Measurements from ENCODE around the gene BCL2L11. TPM values are rescaled to one million over a fixed set of nuclear protein-coding genes. Genes with fewer than 3 reads are reported as not detected.

The BCL2L11 gene
- total RNA-seq, 1 donor from 2014 or later = 9.5 TPM

DNA sequence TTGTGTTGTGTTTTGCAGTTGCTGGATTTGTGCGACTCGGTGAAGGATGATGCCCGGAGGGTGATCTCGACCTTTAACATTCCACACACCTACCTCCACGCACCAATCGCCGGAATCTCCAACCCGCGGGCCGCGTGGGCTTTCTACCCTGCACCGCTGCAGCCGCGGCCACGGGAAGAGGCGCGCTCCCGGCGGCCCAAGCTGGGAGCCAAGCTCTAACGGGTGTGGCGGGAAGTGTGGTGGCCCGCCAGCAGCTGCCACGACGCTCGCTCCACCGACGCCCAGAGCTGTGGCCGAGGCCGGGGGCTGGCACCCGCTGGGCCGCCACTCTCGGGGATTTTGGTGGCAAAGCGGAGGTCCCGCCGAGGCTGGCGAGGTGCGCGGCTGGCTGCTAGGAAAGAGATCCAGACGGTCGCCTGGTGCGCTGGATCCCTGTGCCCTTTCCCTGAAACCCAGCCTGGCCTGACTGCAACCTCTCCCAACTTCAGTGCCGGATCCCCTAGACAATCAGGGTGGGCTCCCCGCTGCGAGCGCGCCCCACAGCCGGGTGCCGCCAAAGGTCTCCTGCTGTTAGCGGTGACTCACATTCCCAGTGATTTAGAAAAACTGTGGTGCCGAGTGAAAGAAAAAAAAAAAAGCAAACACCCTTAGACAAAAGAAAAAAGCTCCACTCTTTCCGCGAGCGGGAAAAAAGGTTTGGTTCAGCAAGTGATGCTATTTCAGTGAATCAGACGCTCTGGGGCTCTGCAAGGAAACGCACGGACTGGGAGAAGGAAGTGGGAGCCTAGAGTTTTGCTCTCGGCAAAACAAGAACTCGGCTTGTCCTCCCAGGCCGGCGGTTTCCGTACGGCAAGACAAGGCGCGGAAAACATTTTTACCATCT, 2.9 kb upstream of the BCL2L11 start:
- peak in 1 of 2 donors; percentile 55 for DNase-seq (ENCODE audit: low read depth in 2 of 2)

DNA sequence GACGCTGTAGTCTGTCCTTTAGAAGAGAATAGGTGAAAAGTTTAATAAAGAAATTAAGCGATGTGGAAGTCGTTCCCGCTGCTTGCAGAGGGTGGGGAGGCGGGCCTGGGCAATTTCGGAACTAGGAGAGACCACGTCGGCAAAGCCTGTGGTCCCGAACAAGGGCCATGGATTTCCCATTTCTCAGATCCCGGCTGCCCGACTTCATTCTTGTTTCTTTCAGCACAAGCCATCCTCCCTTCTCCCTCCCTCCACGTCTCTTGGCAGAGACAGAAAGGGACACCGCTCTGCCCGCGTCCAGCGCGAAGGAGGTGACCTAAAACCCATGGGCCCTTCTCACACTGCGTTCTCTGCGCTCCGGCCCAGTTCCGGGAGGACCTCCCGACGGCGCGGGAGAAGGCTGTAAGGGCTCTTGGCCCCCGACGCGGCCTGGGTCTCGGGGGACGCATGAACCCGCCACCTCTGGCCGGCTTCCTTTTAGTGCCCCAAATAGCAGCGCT, 2.2 kb upstream of the BCL2L11 start:
- no peak for DNase-seq (ENCODE audit: low read depth in 2 of 2)

DNA sequence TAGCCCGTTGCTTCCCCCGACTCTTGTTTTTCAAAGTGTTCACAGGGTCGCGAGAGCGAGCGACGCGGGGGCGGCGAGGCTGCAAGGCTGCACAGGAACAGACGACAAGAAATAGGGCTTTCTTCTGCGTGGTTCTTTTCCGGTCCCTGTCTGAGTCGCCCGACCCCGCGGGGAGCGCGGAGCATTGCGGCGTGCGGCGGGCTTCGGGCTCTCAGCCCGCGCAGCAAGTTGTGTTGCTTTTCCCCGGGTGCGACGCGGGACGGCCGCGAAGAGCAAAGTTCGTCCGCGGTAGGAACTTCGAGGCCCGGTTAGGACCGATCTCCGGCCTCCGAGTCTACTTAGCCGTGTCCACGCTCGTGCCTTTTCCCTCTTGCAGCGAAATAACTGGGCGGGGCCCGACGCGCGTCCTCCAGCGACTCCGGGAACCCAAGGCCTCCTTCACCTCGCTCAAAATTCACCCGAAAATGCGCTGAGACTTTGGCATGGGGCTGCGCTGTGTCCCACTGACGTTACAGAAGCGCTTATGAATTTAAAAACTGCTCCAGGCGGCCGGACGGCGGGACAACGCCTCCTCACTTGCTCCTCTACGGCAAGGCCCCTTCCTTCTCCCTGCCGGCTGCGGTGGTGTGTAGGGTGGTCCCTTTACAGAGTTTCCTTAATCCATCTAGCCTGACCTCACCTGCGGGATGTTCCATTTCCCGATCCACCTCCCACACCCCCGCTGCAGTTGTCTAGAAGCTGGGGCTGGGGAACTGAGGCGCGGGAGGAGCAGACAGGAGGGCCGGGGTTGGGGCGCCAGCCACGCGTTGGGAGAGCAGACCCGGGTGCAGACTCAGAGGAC, 1.5 kb upstream of the BCL2L11 start:
- DNase-seq (ENCODE audit: low read depth in 2 of 2) = no peak

DNA sequence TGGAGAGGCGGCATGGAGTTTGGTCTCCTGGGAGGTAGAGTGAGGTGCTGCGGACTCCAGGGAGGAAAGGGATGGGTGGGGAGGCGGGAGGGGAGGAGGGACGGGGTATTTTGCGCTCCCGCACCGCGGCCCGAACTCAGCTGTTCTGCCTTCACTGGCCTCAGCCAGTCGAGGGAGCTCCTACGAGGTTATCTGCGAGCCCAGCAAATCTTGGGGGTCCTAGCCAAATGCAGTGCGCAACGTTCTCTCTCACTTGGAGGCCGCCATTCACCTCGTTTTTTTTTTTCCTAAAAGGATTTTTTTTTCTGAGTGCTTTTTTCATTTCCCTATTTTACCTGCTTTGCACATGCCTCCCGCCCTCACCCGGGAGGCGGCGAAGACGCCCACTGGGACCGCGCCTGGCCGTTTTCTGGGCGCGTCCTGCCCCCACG, 877 bp upstream of the BCL2L11 start:
- no peak for DNase-seq (ENCODE audit: low read depth in 2 of 2)

DNA sequence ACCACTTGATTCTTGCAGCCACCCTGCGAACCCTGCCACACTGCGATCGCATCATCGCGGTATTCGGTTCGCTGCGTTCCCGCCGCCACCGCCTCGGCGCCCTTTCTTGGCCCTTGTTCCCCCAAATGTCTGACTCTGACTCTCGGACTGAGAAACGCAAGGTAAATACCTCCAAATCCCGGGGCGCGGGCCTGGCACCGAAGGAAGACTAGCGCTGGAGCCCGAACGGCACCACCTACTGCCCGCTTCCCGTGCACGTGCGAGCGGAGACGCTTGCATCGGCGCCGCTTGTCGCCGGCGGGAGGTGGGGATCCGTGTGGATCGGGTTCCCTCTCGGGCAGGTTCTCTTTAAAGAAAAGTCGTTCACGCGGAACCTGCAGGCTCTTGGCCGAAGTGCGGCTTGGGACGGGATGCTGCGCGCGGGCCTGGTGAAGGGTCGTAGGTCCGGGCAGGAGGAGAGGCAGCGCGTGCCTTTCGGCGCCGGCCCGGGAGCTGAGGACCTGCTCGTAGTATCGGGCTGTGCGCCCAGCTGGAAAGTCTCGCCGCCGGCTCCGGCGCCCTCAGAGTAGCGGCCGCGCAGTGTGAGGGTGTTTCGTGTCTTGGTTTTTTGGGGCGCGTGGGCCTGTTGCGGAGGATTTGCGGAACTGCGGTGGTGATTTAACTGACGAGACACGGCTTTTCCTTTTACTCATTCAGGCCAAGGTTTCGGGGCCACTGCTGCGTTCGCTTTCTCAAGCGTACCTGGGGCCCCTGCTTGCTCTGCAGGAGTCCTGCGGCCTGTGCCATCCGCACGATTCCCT, 514 bp downstream of the BCL2L11 start:
- DNase-seq (ENCODE audit: low read depth in 2 of 2) = peak in 1 of 2 donors; percentile 39

DNA sequence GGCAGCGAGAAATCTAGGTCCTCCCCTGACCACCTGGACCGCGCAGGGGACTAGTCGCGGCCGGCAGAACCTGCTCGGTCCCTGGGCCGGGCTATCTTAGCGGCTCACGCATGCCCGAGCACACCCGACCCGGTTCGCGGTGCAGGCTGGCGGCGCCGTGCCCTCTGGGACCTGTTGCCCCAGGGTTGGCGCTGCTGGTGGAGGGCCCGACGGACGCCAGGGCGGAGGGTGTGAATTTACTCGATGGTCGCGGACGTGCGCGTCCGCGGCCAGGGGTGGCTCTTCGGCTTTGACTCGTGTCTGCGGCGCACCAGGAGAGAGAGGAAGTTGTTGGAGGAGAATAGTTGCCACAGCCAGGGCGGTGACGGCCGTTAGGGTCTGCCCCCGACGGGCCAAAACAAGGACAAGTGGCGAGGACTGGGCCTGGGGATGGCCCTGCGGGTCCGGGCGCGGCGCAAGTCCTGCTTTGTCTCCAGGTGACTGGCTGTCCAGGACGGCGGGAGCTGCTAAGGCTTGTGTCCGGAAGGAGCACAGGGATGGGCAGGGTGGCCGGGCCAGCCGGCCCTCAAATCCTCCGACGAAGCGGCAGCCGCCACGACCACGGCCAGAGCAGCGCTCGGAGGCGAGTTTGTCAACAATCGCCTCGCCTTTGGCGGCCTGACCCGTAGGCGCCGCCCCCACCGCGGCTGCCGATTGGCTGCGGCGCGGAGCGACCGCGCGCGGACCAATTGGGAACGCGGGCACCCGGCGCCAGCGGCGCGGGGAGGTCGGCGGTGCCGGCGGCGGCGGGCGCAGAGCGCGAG, 1.3 kb downstream of the BCL2L11 start:
- DNase-seq (ENCODE audit: low read depth in 2 of 2) = peak; percentile 72 to 92

DNA sequence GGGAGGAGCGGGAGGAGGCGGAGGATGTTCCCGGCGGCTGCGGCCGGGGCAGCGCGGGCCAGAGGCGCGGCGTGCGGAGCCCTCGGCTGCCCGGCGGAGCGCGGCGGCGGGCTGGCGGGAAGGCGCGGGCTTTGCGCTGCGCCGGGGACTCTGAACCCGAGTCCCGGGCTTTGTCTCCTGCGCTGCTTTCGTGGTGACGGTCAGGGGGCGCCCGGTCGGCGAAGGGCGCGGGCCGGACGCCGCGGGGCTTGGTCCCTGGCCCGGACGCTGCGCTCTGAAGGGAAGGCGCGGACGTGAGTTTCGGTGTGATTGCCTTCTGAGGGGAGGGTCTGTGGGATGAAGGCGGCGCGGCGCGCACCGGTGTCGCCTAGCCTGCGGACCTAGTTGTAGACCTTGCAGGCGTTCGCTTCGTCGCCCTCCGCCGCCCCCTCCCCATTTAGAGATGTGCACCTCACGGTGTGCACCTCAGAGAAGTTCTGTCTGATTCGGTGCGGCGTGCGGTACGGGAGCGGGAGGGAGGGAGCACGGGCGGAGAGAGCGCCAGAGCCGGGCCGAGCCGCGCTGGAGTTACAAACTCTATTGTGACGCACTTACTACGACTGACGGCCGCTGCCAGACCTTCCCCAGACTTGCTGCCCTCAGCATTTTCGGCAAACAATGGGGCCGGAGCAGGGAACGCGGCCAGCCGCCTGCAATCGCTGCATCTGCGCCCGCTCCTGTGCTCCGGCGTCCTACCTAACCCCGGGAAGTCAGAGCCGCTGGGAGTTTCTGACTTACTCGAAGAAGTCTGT, 2.1 kb downstream of the BCL2L11 start:
- peak; percentile 85 to 93 for DNase-seq (ENCODE audit: low read depth in 2 of 2)

DNA sequence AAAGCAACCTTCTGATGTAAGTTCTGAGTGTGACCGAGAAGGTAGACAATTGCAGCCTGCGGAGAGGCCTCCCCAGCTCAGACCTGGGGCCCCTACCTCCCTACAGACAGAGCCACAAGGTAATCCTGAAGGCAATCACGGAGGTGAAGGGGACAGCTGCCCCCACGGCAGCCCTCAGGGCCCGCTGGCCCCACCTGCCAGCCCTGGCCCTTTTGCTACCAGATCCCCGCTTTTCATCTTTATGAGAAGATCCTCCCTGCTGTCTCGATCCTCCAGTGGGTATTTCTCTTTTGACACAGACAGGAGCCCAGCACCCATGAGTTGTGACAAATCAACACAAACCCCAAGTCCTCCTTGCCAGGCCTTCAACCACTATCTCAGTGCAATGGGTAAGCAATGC, 3.0 kb downstream of the BCL2L11 start:
- DNase-seq (ENCODE audit: low read depth in 2 of 2) = no peak

DNA sequence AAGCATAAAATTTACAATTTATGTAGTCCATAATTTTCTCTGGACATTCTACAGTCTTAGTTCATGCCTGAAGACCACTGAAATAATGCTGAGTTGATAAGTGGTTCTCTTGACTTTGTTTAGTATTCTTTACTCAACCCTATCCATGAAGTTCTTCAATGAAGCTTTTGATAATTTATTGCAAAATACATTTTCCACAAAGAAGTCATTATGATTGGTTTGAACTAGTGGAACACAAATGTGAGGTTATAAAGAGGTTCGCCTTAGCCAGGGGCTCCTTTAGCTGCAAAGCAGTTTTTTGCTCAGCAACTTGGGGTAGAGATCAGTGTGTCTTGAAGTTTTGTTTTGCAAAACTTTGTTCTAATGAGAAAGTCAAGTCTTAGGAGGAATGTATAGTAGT, 5.9 kb downstream of the BCL2L11 start:
- DNase-seq (ENCODE audit: low read depth in 2 of 2) = no peak

DNA sequence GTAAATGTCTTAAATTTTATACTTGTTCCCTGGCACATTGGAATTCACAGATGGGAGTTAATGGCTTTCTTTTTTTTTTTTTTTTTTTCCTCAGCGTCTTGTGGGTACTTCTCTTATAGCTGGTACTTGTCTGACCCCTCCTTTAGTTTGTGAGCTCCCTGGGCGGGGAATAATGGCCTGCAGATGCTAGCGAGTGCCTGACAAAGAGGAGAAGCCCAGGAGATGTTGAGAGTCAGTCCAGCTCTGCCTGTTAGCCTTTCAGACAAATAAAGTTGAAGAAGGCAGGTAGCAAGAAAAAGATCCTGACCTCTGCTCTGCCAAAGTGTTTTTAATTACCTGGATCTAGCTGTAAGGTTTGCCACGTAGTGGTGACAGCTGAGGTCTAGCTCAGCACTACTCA, 6.6 kb downstream of the BCL2L11 start:
- no peak for DNase-seq (ENCODE audit: low read depth in 2 of 2)

DNA sequence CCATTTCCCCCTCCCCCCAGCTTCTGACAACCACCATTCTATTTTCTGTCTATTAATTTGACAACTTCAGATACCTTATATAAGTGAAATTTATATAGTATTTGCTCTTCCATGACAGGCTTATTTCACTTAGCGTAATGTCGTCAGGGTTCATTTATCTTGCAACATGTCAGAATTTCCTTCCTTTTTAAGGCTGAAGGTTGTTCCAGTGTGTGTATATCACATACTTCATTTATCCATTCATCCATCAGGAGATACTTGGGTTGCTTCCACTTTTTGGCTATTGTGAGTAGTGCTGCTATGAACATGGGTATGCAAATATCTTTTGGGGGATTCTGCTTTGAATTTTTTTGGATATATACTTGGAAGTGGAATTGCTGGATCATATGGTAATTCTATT, 7.4 kb downstream of the BCL2L11 start:
- no peak for DNase-seq (ENCODE audit: low read depth in 2 of 2)

DNA sequence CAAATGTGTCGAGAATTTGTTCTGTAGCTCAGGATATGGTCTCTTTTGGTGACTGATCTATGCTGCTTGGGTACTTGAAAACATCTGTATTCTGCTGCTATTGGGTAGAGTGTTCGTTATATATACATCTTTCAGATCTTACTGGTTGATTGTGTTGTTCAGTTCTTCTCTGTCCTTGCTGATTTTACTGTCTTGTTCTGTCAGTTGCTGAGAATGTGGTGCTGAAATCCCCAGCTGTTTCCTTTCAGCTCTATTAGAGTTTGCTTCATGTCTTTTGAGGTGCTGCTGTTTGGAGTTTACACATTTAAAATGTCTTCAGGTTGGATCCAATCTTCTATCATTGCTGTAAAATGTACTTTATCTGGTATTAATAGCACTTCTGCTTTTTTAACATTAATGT, 12.9 kb downstream of the BCL2L11 start:
- no peak for DNase-seq (ENCODE audit: low read depth in 2 of 2)

DNA sequence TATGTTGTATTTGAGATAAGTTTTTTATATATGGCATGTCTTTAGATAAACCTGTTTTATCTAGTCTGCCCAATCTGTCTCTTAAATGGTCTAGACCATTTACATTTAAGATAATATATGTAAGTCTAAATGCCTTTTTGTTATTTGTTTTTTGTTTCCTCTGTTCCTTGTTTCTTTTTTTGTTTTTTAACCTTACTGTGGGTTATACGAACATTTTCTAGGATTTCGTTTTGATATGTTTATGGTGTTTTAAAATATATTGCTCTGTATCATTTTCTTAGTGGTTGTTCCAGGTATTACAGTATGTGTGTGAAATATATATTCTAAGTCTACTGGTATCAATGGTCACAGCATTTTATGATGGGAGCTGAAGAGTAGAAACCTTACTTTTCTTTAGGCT, 13.3 kb downstream of the BCL2L11 start:
- DNase-seq (ENCODE audit: low read depth in 2 of 2) = no peak

DNA sequence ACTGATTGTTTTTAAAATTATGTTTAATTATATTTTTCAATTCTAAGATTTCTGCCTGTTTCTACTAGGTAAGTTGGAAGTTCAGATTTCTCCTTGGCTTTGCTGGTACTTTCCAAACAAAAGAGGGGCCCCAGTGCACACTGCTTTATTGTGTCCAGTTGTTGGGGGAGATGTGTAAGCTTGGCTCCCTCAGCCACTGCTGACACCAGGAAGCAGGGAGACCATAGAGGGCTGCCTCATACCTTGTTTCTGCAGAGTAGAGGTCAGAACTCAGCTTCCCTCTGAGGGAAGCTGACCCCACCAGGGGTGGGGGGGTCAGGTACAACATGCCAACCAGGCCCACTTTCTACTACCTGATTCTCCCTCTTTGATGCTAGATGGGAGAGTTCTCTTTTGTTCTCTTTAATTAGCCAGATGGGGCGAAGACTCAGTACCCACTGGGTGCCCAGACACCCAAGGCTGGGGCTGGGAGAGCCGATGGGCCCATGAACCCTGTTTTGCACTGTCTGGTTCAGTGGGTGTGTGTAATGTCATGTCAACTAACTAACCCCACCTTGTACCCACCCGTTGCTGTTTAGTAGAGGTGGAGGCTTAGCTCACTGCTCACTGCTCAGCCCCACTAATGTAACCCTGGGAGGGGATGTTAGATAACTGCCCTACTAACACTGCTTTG, 14.7 kb downstream of the BCL2L11 start:
- DNase-seq (ENCODE audit: low read depth in 2 of 2) = peak in 1 of 2 donors; percentile 19

DNA sequence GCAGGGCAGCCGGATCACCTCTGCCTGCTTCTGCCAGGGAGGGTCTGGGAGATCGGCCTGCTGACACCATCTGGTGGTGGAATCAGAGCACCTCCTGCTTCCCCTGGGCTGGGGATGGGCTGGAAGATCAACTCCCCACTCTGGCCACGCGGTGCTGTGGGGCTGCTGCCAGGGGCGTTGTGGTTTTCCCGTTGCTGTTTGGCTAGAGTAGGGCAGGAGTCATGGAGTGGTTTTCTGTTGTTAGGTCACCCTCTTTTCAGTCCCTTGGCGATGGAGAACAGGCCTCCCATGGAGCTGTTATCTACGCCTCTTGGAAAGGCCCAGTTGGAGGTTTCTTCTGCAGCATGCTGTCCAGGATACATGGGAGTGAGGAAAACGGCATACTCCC, 15.2 kb downstream of the BCL2L11 start:
- DNase-seq (ENCODE audit: low read depth in 2 of 2) = peak in 1 of 2 donors; percentile 41

DNA sequence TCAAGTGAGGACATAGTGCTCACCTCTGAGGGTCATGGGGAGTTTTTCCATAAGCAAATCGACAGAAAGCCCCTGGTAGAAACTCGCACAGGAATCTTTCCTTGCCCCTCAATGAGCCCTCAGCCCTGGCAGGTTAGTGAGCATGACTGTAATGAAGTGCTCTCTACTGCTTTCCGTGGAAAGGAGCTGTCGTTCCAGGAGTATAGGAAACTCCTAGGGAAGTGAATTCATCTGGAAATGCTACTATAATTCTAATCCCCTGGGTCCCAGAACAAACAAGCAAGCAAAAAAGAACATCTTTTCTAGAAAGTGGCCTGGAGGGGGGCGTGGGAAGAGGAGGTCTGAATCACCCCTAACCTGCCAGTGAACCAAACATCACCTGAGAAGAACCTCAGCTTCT, 18.1 kb downstream of the BCL2L11 start:
- no peak for DNase-seq (ENCODE audit: low read depth in 2 of 2)

DNA sequence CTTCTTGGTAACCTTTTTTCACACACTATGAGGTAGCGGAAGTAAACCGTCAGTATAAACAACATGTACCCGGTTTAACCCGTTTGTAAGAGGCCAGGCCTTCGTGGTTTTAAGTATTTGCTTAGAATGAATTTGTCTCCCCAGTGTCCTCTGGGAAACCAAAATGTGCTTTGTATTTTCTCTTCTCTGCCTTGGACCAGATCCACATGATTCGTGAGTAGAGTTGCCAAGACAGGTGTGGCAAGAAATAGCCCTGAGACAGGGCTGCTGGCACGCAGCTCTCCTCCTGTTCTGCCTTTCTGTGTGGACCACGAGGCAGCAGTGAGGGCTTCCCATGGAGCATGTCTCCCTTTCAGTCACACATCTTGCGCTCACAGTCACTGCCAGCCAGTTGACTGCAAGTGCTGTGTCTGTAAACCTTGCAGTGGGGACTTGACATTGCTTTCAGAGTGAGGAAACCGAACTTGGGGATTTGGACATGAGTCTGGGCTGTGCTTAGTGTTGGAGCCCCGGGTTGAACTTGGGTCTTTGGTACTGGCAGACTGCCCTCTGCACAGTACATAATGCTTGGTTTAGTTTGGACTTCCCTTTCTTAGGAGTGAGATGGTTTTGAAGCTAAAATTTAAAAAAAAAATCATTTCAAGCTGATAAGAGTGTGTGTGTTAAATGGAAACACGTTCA, 19.1 kb downstream of the BCL2L11 start:
- no peak for DNase-seq (ENCODE audit: low read depth in 2 of 2)

DNA sequence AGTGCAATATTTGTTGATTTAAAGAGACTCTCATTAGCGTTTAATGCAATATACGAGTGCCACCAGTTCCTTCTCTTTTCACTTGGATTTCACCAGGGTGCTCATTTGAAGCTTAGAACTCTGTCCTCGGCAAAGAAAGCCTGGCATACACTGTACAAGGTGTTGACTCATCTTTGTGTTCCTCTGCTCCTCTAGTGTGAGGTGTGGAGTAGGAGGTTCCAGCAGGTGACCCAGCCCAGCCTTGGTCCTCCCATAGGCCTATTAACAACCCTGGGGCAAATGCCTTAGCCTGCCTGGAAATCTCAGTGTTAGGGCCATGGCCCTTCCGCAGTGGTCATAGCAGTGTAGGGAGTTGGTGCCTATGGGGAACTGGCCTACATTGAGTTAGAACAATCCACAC, 20.1 kb downstream of the BCL2L11 start:
- no peak for DNase-seq (ENCODE audit: low read depth in 2 of 2)

DNA sequence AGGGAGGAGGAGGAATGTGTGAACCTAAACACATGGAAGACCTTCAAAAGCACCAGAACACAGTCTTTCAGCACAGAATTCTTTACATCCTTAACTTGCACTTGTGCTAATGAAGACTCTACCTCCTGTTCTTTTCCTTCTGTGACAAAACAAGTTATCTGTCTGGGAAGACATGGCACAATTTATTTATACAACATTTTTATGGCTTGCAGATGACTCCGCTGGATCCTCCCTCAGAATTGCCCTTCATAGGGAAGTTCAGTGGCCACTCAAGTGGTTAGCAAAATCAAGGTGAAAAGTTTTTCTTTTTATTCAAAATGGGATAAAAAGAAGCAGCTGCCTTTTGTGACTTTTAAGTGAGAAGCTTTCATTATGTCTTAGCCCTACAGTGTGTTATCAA, 21.4 kb downstream of the BCL2L11 start:
- DNase-seq (ENCODE audit: low read depth in 2 of 2) = no peak
